Measurements from ENCODE around the gene SORCS2.

- TF ChIP-seq, protein P1, sequence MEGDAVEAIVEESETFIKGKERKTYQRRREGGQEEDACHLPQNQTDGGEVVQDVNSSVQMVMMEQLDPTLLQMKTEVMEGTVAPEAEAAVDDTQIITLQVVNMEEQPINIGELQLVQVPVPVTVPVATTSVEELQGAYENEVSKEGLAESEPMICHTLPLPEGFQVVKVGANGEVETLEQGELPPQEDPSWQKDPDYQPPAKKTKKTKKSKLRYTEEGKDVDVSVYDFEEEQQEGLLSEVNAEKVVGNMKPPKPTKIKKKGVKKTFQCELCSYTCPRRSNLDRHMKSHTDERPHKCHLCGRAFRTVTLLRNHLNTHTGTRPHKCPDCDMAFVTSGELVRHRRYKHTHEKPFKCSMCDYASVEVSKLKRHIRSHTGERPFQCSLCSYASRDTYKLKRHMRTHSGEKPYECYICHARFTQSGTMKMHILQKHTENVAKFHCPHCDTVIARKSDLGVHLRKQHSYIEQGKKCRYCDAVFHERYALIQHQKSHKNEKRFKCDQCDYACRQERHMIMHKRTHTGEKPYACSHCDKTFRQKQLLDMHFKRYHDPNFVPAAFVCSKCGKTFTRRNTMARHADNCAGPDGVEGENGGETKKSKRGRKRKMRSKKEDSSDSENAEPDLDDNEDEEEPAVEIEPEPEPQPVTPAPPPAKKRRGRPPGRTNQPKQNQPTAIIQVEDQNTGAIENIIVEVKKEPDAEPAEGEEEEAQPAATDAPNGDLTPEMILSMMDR (IDR thresholded peaks at IDR 0.05): no peak
- TF ChIP-seq POLR2A (IDR thresholded peaks at IDR 0.05): no peak
Measured at GRCh38 chr4:7786040-7786439, 593.7 kb downstream of the SORCS2 start.

Data from right lobe of liver (tissue), 4 donors.